GM23248 (cell line): ENCODE data around the gene SYF2. TPM values are rescaled to one million over a fixed set of nuclear protein-coding genes. Genes with fewer than 3 reads are reported as not detected.
A peak's percentile ranks its signal among the peaks of the same experiment; 100 is the strongest.

Experiments used
- DNase-seq: peaks from one replicate; pipeline ENCODE4 v3.0.0-alpha.2; 2015
- H2AFZ ChIP-seq: fragments of 200-600 bp; sonication (generic); 2 replicates; pipeline ENCODE4 v1.6.1; 2016; ENCODE audit warnings: antibody characterized with exemption
- H3F3A ChIP-seq: fragments of 200-600 bp; sonication (generic); 2 replicates; pipeline ENCODE4 v1.6.1; 2016; ENCODE audit warnings: mild to moderate bottlenecking, antibody characterized with exemption, mixed run types; ENCODE audit not compliant: insufficient read depth
- H3K27ac ChIP-seq: fragments of 200-600 bp; sonication (generic); 2 replicates; pipeline ENCODE4 v1.5.1; 2016; ENCODE audit warnings: mild to moderate bottlenecking
- H3K27me3 ChIP-seq: fragments of 200-600 bp; sonication (generic); replicated peaks from 2 replicates; pipeline ENCODE4 v1.6.1; 2016; ENCODE audit warnings: mild to moderate bottlenecking; ENCODE audit not compliant: insufficient read depth
- H3K36me3 ChIP-seq: fragments of 200-600 bp; sonication (generic); 2 replicates; pipeline ENCODE4 v1.6.1; 2016; ENCODE audit warnings: low read depth, mild to moderate bottlenecking
- H3K4me1 ChIP-seq: fragments of 200-600 bp; sonication (generic); 2 replicates; pipeline ENCODE4 v1.6.1; 2016; ENCODE audit warnings: mild to moderate bottlenecking; ENCODE audit not compliant: insufficient read depth
- H3K4me2 ChIP-seq: fragments of 200-600 bp; sonication (generic); one replicate; pipeline ENCODE4 v1.6.1; 2016; ENCODE audit warnings: mild to moderate bottlenecking; ENCODE audit not compliant: unreplicated experiment
- H3K4me3 ChIP-seq: fragments of 200-600 bp; sonication (generic); 2 replicates; pipeline ENCODE4 v1.5.1; 2016; ENCODE audit warnings: mild to moderate bottlenecking
- H3K79me2 ChIP-seq: fragments of 200-600 bp; sonication (generic); 2 replicates; pipeline ENCODE4 v1.6.1; 2016; ENCODE audit warnings: mild to moderate bottlenecking; ENCODE audit not compliant: insufficient read depth
- H3K9ac ChIP-seq: fragments of 200-600 bp; sonication (generic); 2 replicates; pipeline ENCODE4 v1.6.1; 2016; ENCODE audit warnings: mild to moderate bottlenecking
- H3K9me2 ChIP-seq: fragments of 200-600 bp; sonication (generic); 2 replicates; pipeline ENCODE4 v1.6.1; 2016; ENCODE audit warnings: mixed run types, mild to moderate bottlenecking, moderate library complexity; ENCODE audit not compliant: insufficient read depth
- H3K9me3 ChIP-seq: fragments of 200-600 bp; sonication (generic); one replicate; pipeline ENCODE4 v1.6.1; 2017; ENCODE audit warnings: low read depth
- H4K20me1 ChIP-seq: fragments of 200-600 bp; sonication (generic); 2 replicates; pipeline ENCODE4 v1.6.0; 2016; ENCODE audit not compliant: insufficient read depth
- EZH2 ChIP-seq: fragments of 200-600 bp; sonication (generic); IDR thresholded peaks from 2 replicates; pipeline ENCODE4 v1.6.1; 2018; ENCODE audit warnings: antibody characterized with exemption, mild to moderate bottlenecking; ENCODE audit not compliant: insufficient read depth, poor library complexity, severe bottlenecking
- EZH2phosphoT487 ChIP-seq: fragments of 200-600 bp; sonication (generic); IDR thresholded peaks from 2 replicates; pipeline ENCODE4 v1.6.1; 2018; ENCODE audit warnings: antibody characterized with exemption, moderate library complexity, mild to moderate bottlenecking, low read depth; ENCODE audit not compliant: insufficient read depth
- WGBS, 2 experiments: methylation state at CpG; one replicate each; pipeline ENCODE4 v1.1.6; 2015 to 2017; ENCODE audit warnings: low lambda C conversion rate in 2 of 2, low coverage in 1 of 2; ENCODE audit errors: missing lambda C conversion rate in 2 of 2; 5-methylcytosine and 5-hydroxymethylcytosine counted together
- in situ Hi-C: fragments of 300-500 bp; cut with MboI; formaldehyde crosslinking; loops from 2 replicates; pipeline ENCODE4 v1.15.0; 2020
- polyA plus RNA-seq: library from polyadenylated mRNA; unstranded; fragments of >200 nt; fragmentation: Nextera tagmentation; extraction: Ambion mirVana; gene quantifications from 2 replicates; pipeline ENCODE4 v1.2.1, GENCODE V29; 2016
- total RNA-seq: library from RNA; depleted of rRNA; stranded (reverse); fragments of >200 nt; shearing (Covaris generic); gene quantifications from 2 replicates; pipeline ENCODE4 v1.2.3, GENCODE V29; 2014

SYF2 gene
- total and polyA plus RNA-seq, 2 experiments from 2014 or later = 40.5 to 50.3 TPM

- H3K79me2 ChIP-seq = no peaks in the 10 kb centered on the region
- H3K36me3 ChIP-seq = no peaks in the 10 kb centered on the region
- TF ChIP-seq EZH2phosphoT487 (no peak), EZH2 (no peak)
- no peak overlapping the region for H3K27ac ChIP-seq
- H3F3A ChIP-seq = no peaks in the 10 kb centered on the region
- H3K9ac ChIP-seq = no peak overlapping the region
- H3K4me2 ChIP-seq = no peak overlapping the region
- no peak overlapping the region for H2AFZ ChIP-seq
- in situ Hi-C loops = no loop called here
- 9 to 13% methylated on average over 8 to 10 of the region's 10 CpGs for WGBS, 2 experiments
- H3K9me2 ChIP-seq = no peaks in the 10 kb centered on the region
- DNase-seq = no peak
- no peaks in the 10 kb centered on the region for H3K4me1 ChIP-seq
- H3K9me3 ChIP-seq = no peaks in the 10 kb centered on the region
- peaks cover 5% of the 10 kb centered on the region; the same call in 1 of the 2 replicates for H3K27me3 ChIP-seq
- H4K20me1 ChIP-seq = no peaks in the 10 kb centered on the region
- H3K4me3 ChIP-seq = no peak overlapping the region
Observed at GRCh38 chr1:25185409-25186160, 46.7 kb downstream of the SYF2 start.

- Histone ChIP-seq H4K20me1 (no peaks in the 10 kb centered on the region), H3K79me2 (no peaks in the 10 kb centered on the region), H3K36me3 (no peaks in the 10 kb centered on the region), H3K9me3 (no peaks in the 10 kb centered on the region), H3K4me3 (no peak overlapping the region), H3K27ac (no peak overlapping the region), H3K4me1 (no peaks in the 10 kb centered on the region), H3K27me3 (peaks cover 5% of the 10 kb centered on the region; the same call in 1 of the 2 replicates), H3K9me2 (no peaks in the 10 kb centered on the region), H3F3A (no peaks in the 10 kb centered on the region), H3K9ac (no peak overlapping the region), H3K4me2 (no peak overlapping the region), H2AFZ (no peak overlapping the region)
- in situ Hi-C loops = no loop called here
- TF ChIP-seq EZH2phosphoT487 (no peak), EZH2 (no peak)
- WGBS, 2 experiments = 74 to 81% methylated on average over 13 of the region's 13 CpGs
- DNase-seq = no peak
Observed at GRCh38 chr1:25184001-25184762, 48.1 kb downstream of the SYF2 start.

- no peak for DNase-seq
- Histone ChIP-seq H3K9me2 (no peaks in the 10 kb centered on the region), H4K20me1 (no peaks in the 10 kb centered on the region), H3K27ac (no peak overlapping the region), H3K79me2 (no peaks in the 10 kb centered on the region), H3K9ac (no peak overlapping the region), H3K4me2 (no peak overlapping the region), H3F3A (no peaks in the 10 kb centered on the region), H3K4me3 (no peak overlapping the region), H3K9me3 (no peaks in the 10 kb centered on the region), H2AFZ (no peak overlapping the region), H3K36me3 (no peaks in the 10 kb centered on the region), H3K27me3 (peaks cover 5% of the 10 kb centered on the region; the same call in 1 of the 2 replicates), H3K4me1 (no peaks in the 10 kb centered on the region)
- no peak for TF ChIP-seq EZH2
- TF ChIP-seq EZH2phosphoT487 = no peak
- in situ Hi-C loops = no loop called here
- 66 to 68% methylated on average over 20 to 21 of the region's 21 CpGs for WGBS, 2 experiments
Observed at GRCh38 chr1:25183126-25183980, 48.9 kb downstream of the SYF2 start.

GRCh38 chr1:25182629-25183028, 49.7 kb downstream of the SYF2 start:
- no peak for TF ChIP-seq EZH2
- no peak for TF ChIP-seq EZH2phosphoT487
- DNase-seq = peak; percentile 10
- Histone ChIP-seq H3K4me3 (no peak overlapping the region), H3K27ac (no peak overlapping the region), H2AFZ (no peak overlapping the region), H3K9me3 (no peaks in the 10 kb centered on the region), H3K4me2 (no peak overlapping the region), H4K20me1 (no peaks in the 10 kb centered on the region), H3K9ac (no peak overlapping the region), H3K36me3 (no peaks in the 10 kb centered on the region), H3K27me3 (peaks cover 5% of the 10 kb centered on the region; the same call in 1 of the 2 replicates), H3K4me1 (no peaks in the 10 kb centered on the region), H3F3A (no peaks in the 10 kb centered on the region), H3K79me2 (no peaks in the 10 kb centered on the region), H3K9me2 (no peaks in the 10 kb centered on the region)
- 84 to 90% methylated on average over 14 of the region's 14 CpGs for WGBS, 2 experiments
- in situ Hi-C loops = no loop called here
